ENCODE results near the gene ZNF440. TPM values are rescaled to one million over a fixed set of nuclear protein-coding genes. Genes with fewer than 3 reads are reported as not detected.

Gene ZNF440
- total and polyA plus RNA-seq, 10 of the 15 experiments (the other 5 are each of a cell fraction or from before 2014, with no cell fraction given) = 1.3 to 8.9 (median 3.8) TPM

GRCh38 chr19:11872624-11873023 lies 58.6 kb downstream of the ZNF440 start:
- BruUV-seq (replicated peaks) = no TSS peak
- H3K27me3 ChIP-seq (replicated peaks in 1 of 2; ENCODE audit: control insufficient read depth in 2 of 2, insufficient read depth in 2 of 2, low read length in 1 of 2) = no peaks in the 10 kb centered on the region
- H3K4me3 ChIP-seq = no peak overlapping the region
- no peak overlapping the region for H3K27ac ChIP-seq (ENCODE audit: control insufficient read depth, insufficient read depth)
- no peaks in the 10 kb centered on the region for H3K79me2 ChIP-seq (ENCODE audit: control insufficient read depth, insufficient read depth, low read length)
- RAD21 ChIA-PET (ENCODE audit: unreplicated experiment) = no interaction called here
- no peaks in the 10 kb centered on the region for H3K4me1 ChIP-seq (ENCODE audit: control insufficient read depth, insufficient read depth, low read length)
- ATAC-seq (no peak), FAIRE-seq (no peak), DNase-seq (ENCODE audit: low read depth, low spot score) (no peak)
- intact Hi-C loops (cut with micrococcal nuclease; ENCODE audit: unreplicated experiment) = no loop called here
- H3K4me2 ChIP-seq (ENCODE audit: control insufficient read depth, insufficient read depth) = no peak overlapping the region
- POLR2A ChIA-PET = no interaction called here
- peaks cover 22% of the 10 kb centered on the region; the same call in 2 of the 3 replicates for H3K9me3 ChIP-seq (replicated peaks; ENCODE audit: control insufficient read depth, insufficient read depth, low read length)
- H4K20me1 ChIP-seq (ENCODE audit: control insufficient read depth, insufficient read depth) = no peaks in the 10 kb centered on the region
- no peaks in the 10 kb centered on the region for H3K36me3 ChIP-seq (ENCODE audit: control insufficient read depth in 2 of 2, insufficient read depth in 2 of 2, low read length in 1 of 2)
- no peak overlapping the region for H3K9ac ChIP-seq (ENCODE audit: control insufficient read depth, insufficient read depth, low read length)
- no peak overlapping the region for H2AFZ ChIP-seq (ENCODE audit: control insufficient read depth, low read depth, low read length)
- WGBS (ENCODE audit: insufficient coverage, insufficient replicate concordance, low lambda C conversion rate, missing lambda C conversion rate) = 94% methylated on average over 9 of the region's 9 CpGs
- CTCF ChIA-PET = interaction anchor here (1.0 kb wide), 1 partner anchor 75 kb away, joined by 3 read pairs; no protein-coding TSS in a partner anchor
- in situ Hi-C loops (cut with MboI) = no loop called here
- SMC1A ChIA-PET (ENCODE audit: uncharacterized antibody, unreplicated experiment) = no interaction called here
- TF ChIP-seq YBX1 (IDR thresholded peaks at IDR 0.05) (no peak), CBX5 (IDR thresholded peaks at IDR 0.05; ENCODE audit: low read depth) (no peak), USF2 (IDR thresholded peaks at IDR 0.05; ENCODE audit: borderline replicate concordance, low read depth, low read length) (no peak), ATF7 (IDR thresholded peaks at IDR 0.05; ENCODE audit: low read depth) (no peak), E2F8 (IDR thresholded peaks at IDR 0.05; ENCODE audit: low read depth, partially characterized antibody) (no peak), EZH2 (IDR thresholded peaks at IDR 0.05; ENCODE audit: borderline replicate concordance, control insufficient read depth, low read depth, low read length) (no peak), SUPT20H (IDR thresholded peaks at IDR 0.05; ENCODE audit: borderline replicate concordance, control insufficient read depth, low read depth, low read length) (no peak), ZNF592 (IDR thresholded peaks at IDR 0.05) (no peak), HCFC1 (IDR thresholded peaks at IDR 0.05; ENCODE audit: low read length) (no peak), REST (IDR thresholded peaks at IDR 0.05; ENCODE audit: low read depth, low read length) (no peak), WRNIP1 (IDR thresholded peaks at IDR 0.05; ENCODE audit: borderline replicate concordance, low read depth, low read length) (no peak)
